BJ (cell line): ENCODE data around the gene KLF16. TPM values are rescaled to one million over a fixed set of nuclear protein-coding genes. Genes with fewer than 3 reads are reported as not detected.
A peak's percentile ranks its signal among the peaks of the same experiment; 100 is the strongest.

Experiments used
- CTCF ChIA-PET: fragments of 350-600 bp; formaldehyde crosslinking; extraction: SDS; loops from one replicate; lab custom pipeline; 2021; ENCODE audit warnings: antibody characterized with exemption, inconsistent platforms; lab: Yijun Ruan, JAX
- POLR2A ChIA-PET: fragments of 300-600 bp; sonication (Branson Sonifier 250); formaldehyde crosslinking; extraction: SDS; loops from one replicate; lab custom pipeline; 2021; ENCODE audit warnings: antibody characterized with exemption; lab: Charles Lee
- DNase-seq: peaks from one replicate; pipeline ENCODE4 v3.0.0-alpha.2; 2011; ENCODE audit warnings: low read depth
- H3K27me3 ChIP-seq: 2 replicates; pipeline ENCODE4 v1.6.0; 2011; ENCODE audit warnings: low read length; ENCODE audit not compliant: control insufficient read depth, insufficient read depth
- H3K36me3 ChIP-seq: 2 replicates; pipeline ENCODE4 v1.5.1; 2011; ENCODE audit warnings: low read length; ENCODE audit not compliant: control insufficient read depth, insufficient read depth
- H3K4me3 ChIP-seq: 2 replicates; pipeline ENCODE4 v1.5.1; 2011; ENCODE audit warnings: low read depth, mild to moderate bottlenecking, control low read depth, low read length
- polyA plus RNA-seq: library from polyadenylated mRNA; depleted of rRNA; stranded (reverse); fragments of >200 nt; gene quantifications from 2 replicates; pipeline ENCODE4 v1.2.3, GENCODE V29; 2011
- TF ChIP-seq, protein P1 (sequence below): IDR thresholded peaks from 2 replicates; pipeline ENCODE4 v1.5.1; 2011; ENCODE audit warnings: low read depth, mild to moderate bottlenecking, control low read depth, inconsistent platforms, low read length, moderate library complexity; ENCODE audit not compliant: insufficient read depth

The KLF16 gene
- polyA plus RNA-seq, 1 experiment: 5.7 TPM

DNA sequence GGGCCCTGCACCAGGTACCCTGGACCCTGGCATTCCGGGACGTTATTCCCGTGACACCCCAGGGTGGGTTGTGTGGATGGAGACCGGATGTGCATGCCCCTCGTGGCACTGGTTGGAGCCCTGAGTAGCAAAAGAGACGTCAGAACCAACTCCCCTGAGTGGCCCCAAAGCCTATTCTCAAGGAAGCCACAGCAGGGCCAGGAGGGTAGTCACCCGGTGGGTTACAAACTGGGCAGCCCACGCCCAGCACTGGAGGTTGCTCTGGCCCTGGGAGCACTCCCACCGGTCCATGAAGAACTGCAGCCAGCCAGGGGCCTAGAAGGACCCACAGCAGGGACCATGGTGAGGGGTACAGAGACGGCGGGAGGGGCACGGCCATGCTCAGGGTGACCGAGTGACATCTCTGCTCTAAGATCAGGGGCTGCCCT, 7.5 kb downstream of the KLF16 start:
- CTCF ChIA-PET: interaction anchor here (1.5 to 3.9 kb wide), 4 partner anchors 9 to 30 kb away, joined by 3 to 24 read pairs (median 7); no protein-coding TSS in a partner anchor

DNA sequence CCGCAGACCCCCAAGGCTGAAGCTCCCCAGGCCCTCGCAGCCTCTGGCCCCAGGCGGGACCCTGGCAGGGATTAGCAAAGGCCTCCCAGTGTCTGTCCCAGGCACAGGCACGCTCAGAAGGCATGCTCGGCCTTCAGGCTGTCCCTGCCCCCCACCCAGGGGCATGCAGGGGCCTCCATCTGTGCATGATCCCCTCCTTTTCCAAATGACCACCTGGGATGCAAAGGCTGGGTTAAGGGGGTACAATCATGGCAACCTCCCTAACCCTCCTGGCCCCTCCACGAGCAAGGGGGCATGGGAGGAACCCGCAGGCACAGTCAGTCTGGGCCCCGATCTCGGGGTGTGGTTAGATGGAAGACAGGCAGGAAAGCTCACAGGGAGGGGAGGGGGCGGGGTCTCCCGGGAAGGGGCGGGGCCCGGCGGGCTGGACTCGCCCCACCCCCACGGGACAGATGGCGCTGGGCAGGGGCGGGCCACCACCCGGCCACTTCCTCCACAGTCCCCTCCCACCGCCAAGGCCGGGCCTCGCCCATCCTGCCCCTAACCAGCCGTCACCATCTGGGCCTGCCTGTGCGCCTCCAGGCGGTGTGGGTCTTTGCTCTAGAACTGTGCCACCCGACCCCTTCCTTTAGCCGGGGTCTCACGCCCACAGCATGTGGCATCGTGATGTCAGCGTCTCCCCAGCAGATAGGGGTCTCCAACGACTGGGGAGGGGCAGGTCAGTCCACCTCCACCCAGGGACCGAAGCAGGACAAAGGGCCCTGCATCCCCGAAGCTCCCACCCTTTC, 8.1 kb downstream of the KLF16 start:
- Histone ChIP-seq H3K27me3 (no peaks in the 10 kb centered on the region), H3K4me3 (peak overlapping the region; percentile 48), H3K36me3 (peaks cover 3% of the 10 kb centered on the region)
- TF ChIP-seq, protein P1, sequence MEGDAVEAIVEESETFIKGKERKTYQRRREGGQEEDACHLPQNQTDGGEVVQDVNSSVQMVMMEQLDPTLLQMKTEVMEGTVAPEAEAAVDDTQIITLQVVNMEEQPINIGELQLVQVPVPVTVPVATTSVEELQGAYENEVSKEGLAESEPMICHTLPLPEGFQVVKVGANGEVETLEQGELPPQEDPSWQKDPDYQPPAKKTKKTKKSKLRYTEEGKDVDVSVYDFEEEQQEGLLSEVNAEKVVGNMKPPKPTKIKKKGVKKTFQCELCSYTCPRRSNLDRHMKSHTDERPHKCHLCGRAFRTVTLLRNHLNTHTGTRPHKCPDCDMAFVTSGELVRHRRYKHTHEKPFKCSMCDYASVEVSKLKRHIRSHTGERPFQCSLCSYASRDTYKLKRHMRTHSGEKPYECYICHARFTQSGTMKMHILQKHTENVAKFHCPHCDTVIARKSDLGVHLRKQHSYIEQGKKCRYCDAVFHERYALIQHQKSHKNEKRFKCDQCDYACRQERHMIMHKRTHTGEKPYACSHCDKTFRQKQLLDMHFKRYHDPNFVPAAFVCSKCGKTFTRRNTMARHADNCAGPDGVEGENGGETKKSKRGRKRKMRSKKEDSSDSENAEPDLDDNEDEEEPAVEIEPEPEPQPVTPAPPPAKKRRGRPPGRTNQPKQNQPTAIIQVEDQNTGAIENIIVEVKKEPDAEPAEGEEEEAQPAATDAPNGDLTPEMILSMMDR: 0 out of 2 replicates have a peak, but pooled peaks have one; percentile 8
- peak; percentile 57 for DNase-seq
- ChIA-PET POLR2A (no interaction called here), CTCF (interaction anchor here (1.5 to 3.9 kb wide), 4 partner anchors 9 to 29 kb away, joined by 3 to 24 read pairs (median 7); no protein-coding TSS in a partner anchor)

More for the DNA sequence above, 7.5 kb downstream of the KLF16 start:
- Histone ChIP-seq H3K4me3 (peak overlapping the region; percentile 48), H3K27me3 (no peaks in the 10 kb centered on the region), H3K36me3 (peaks cover 1% of the 10 kb centered on the region)
- TF ChIP-seq, protein P1: no peak
- POLR2A ChIA-PET: no interaction called here
- no peak for DNase-seq

DNA sequence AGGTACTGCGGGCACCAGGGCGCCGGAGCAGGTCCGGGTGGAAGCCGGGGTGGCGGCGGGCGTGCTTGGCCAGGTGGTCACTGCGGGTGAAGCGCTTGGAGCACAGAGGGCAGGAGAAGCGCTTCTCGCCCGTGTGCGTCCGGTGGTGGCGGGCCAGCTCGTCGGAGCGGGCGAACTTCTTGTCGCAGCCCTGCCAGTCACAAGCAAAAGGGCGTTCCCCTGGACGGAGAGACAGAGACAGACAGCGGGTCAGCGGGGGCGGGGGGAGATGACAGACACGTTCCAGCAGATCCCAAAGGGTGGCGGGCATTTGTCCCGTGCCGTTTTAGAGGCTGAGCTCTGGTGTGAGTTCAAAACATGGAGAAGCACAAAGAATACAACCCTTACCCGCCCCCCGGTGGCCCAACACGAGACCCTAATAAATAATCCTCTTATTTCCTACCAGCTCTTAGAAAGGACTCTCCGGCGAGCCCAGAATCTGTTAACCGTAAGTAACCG, 8.8 kb downstream of the KLF16 start:
- POLR2A ChIA-PET: no interaction called here
- CTCF ChIA-PET: interaction anchor here (1.5 to 3.9 kb wide), 4 partner anchors 8 to 28 kb away, joined by 3 to 24 read pairs (median 7); no protein-coding TSS in a partner anchor
- H3K4me3 ChIP-seq: no peak overlapping the region
- no peak for DNase-seq
- peaks cover 3% of the 10 kb centered on the region for H3K36me3 ChIP-seq
- TF ChIP-seq, protein P1: no peak
- no peaks in the 10 kb centered on the region for H3K27me3 ChIP-seq

DNA sequence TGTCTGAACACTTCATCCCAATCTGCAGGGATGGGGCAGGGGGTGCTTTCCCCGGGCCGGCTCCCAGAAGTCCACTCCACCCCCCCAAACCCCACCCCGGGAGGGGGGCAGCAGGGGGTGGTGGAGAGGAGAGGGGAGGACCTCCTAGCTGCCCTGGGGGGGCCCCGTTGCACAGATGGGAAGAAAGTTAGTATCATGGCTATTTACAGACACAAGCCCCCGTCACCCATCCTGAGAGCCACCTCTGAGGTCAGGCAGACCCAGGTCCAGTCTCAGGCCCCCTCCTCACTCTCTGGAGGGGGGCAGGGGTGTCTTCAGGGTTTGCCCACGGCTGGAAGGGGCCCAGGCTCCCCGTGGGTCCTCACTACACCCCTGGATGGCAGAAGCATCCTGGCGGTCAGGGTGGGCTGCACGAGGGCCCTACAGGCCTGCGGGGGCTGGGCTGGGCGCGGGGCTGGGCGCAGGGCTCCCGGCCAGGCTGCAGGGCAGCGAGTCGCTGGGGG, 9.3 kb downstream of the KLF16 start:
- no peak overlapping the region for H3K4me3 ChIP-seq
- CTCF ChIA-PET: interaction anchor here (0.5 to 2.0 kb wide), 4 partner anchors 8 to 35 kb away, joined by 3 to 7 read pairs (median 5); no protein-coding TSS in a partner anchor
- TF ChIP-seq, protein P1: no peak
- no peaks in the 10 kb centered on the region for H3K27me3 ChIP-seq
- DNase-seq: no peak
- H3K36me3 ChIP-seq: peaks cover 3% of the 10 kb centered on the region
- POLR2A ChIA-PET: no interaction called here
